ENCODE measurements around the gene SPAG9.
A peak's percentile ranks its signal among the peaks of the same experiment; 100 is the strongest.

Gene SPAG9

GRCh38 chr17:51120739-51121619 lies at the start of gene SPAG9:
TSS of gene SPAG9 (minus strand) at chr17:51120868. CDS start at chr17:51120656, 212 bp downstream.
- DNase-seq (ENCODE audit: low spot score in 2 of 2) (peak; percentile 91 to 96), ATAC-seq (peak; percentile 83)
- Mint-ChIP-seq H3K9me3 (no peaks in the 10 kb centered on the region), H3K4me3 (peak within 1 kb of the TSS; percentile 91), H3K4me1 (peaks cover 51% of the 10 kb centered on the region), H3K36me3 (peaks cover 27% of the 10 kb centered on the region), H3K27ac (peak within 1 kb of the TSS; percentile 97)

- DNase-seq (ENCODE audit: low spot score in 2 of 2) (no peak), ATAC-seq (no peak)
- H3K27ac Mint-ChIP-seq = peak overlapping the region; percentile 82
- H3K36me3 Mint-ChIP-seq = peaks cover 93% of the 10 kb centered on the region
- H3K4me1 Mint-ChIP-seq = peaks cover 38% of the 10 kb centered on the region
- H3K4me3 Mint-ChIP-seq = no peak overlapping the region
- no peaks in the 10 kb centered on the region for H3K9me3 Mint-ChIP-seq
These were observed 48.7 kb upstream of the SPAG9 start for GRCh38 chr17:51169340-51169739.

- Mint-ChIP-seq H3K27ac (peak overlapping the region; percentile 96), H3K4me1 (peaks cover 38% of the 10 kb centered on the region), H3K4me3 (peak overlapping the region; percentile 87), H3K36me3 (peaks cover 96% of the 10 kb centered on the region), H3K9me3 (no peaks in the 10 kb centered on the region)
- ATAC-seq = peak; percentile 74
- DNase-seq (ENCODE audit: low spot score in 2 of 2) = peak; percentile 74 to 89
These were observed 46.6 kb upstream of the SPAG9 start for GRCh38 chr17:51166987-51167931.

GRCh38 chr17:51166198-51166986 lies 45.7 kb upstream of the SPAG9 start, which contains the start of gene NME2:
TSS of gene NME2 (plus strand) at chr17:51166411. CDS start at chr17:51166831, 420 bp downstream.
- DNase-seq (ENCODE audit: low spot score in 2 of 2) = peak; percentile 69 to 92
- Mint-ChIP-seq H3K9me3 (no peaks in the 10 kb centered on the region), H3K27ac (peak within 1 kb of the TSS; percentile 96), H3K4me1 (peaks cover 38% of the 10 kb centered on the region), H3K4me3 (peak within 1 kb of the TSS; percentile 87), H3K36me3 (peaks cover 96% of the 10 kb centered on the region)
- peak; percentile 89 for ATAC-seq

GRCh38 chr17:51165680-51166197 lies 45.1 kb upstream of the SPAG9 start:
- ATAC-seq (peak; percentile 46), DNase-seq (ENCODE audit: low spot score in 2 of 2) (no peak)
- peak overlapping the region; percentile 96 for H3K27ac Mint-ChIP-seq
- H3K36me3 Mint-ChIP-seq = peaks cover 96% of the 10 kb centered on the region
- H3K9me3 Mint-ChIP-seq = no peaks in the 10 kb centered on the region
- peaks cover 38% of the 10 kb centered on the region for H3K4me1 Mint-ChIP-seq
- H3K4me3 Mint-ChIP-seq = peak overlapping the region; percentile 87

GRCh38 chr17:51164911-51165679 lies 44.4 kb upstream of the SPAG9 start:
- peak in 1 of 2 donors; percentile 60 for DNase-seq (ENCODE audit: low spot score in 2 of 2)
- H3K27ac Mint-ChIP-seq = peak overlapping the region; percentile 96
- ATAC-seq = no peak
- H3K4me3 Mint-ChIP-seq = peak overlapping the region; percentile 87
- H3K36me3 Mint-ChIP-seq = peaks cover 96% of the 10 kb centered on the region
- no peaks in the 10 kb centered on the region for H3K9me3 Mint-ChIP-seq
- peaks cover 38% of the 10 kb centered on the region for H3K4me1 Mint-ChIP-seq

GRCh38 chr17:51161541-51161940 lies 40.9 kb upstream of the SPAG9 start:
- Mint-ChIP-seq H3K4me3 (no peak overlapping the region), H3K9me3 (no peaks in the 10 kb centered on the region), H3K27ac (no peak overlapping the region), H3K4me1 (peaks cover 20% of the 10 kb centered on the region), H3K36me3 (peaks cover 97% of the 10 kb centered on the region)
- ATAC-seq (no peak), DNase-seq (ENCODE audit: low spot score in 2 of 2) (no peak)

GRCh38 chr17:51159604-51160003 lies 38.9 kb upstream of the SPAG9 start:
- no peak for ATAC-seq
- no peak for DNase-seq (ENCODE audit: low spot score in 2 of 2)
- no peak overlapping the region for H3K27ac Mint-ChIP-seq
- peaks cover 6% of the 10 kb centered on the region for H3K4me1 Mint-ChIP-seq
- H3K4me3 Mint-ChIP-seq = no peak overlapping the region
- no peaks in the 10 kb centered on the region for H3K9me3 Mint-ChIP-seq
- peaks cover 100% of the 10 kb centered on the region for H3K36me3 Mint-ChIP-seq

GRCh38 chr17:51155416-51155815 lies 34.7 kb upstream of the SPAG9 start:
- H3K4me1 Mint-ChIP-seq = peaks cover 6% of the 10 kb centered on the region
- peaks cover 60% of the 10 kb centered on the region for H3K36me3 Mint-ChIP-seq
- H3K4me3 Mint-ChIP-seq = no peak overlapping the region

GRCh38 chr17:51154176-51154575 lies 33.5 kb upstream of the SPAG9 start:
- Mint-ChIP-seq H3K27ac (no peak overlapping the region), H3K36me3 (peaks cover 47% of the 10 kb centered on the region), H3K9me3 (no peaks in the 10 kb centered on the region), H3K4me3 (no peak overlapping the region), H3K4me1 (peaks cover 6% of the 10 kb centered on the region)
- no peak for ATAC-seq
- DNase-seq (ENCODE audit: low spot score in 2 of 2) = peak in 1 of 2 donors; percentile 56

More at GRCh38 chr17:51155416-51155815, 34.7 kb upstream of the SPAG9 start:
- peak overlapping the region; percentile 43 for H3K27ac Mint-ChIP-seq
- no peaks in the 10 kb centered on the region for H3K9me3 Mint-ChIP-seq
- no peak for ATAC-seq
- no peak for DNase-seq (ENCODE audit: low spot score in 2 of 2)

GRCh38 chr17:51153210-51154072 lies 32.8 kb upstream of the SPAG9 start, which contains the start of gene NME1:
TSS of gene NME1 (plus strand) at chr17:51153559. CDS start at chr17:51155655, 2,096 bp downstream.
- peaks cover 6% of the 10 kb centered on the region for H3K4me1 Mint-ChIP-seq
- no peak within 1 kb of the TSS for H3K27ac Mint-ChIP-seq
- DNase-seq (ENCODE audit: low spot score in 2 of 2) (peak; percentile 100), ATAC-seq (peak; percentile 94)
- H3K9me3 Mint-ChIP-seq = no peaks in the 10 kb centered on the region
- H3K36me3 Mint-ChIP-seq = peaks cover 40% of the 10 kb centered on the region
- no peak within 1 kb of the TSS for H3K4me3 Mint-ChIP-seq

- H3K36me3 Mint-ChIP-seq = peaks cover 34% of the 10 kb centered on the region
- ATAC-seq (no peak), DNase-seq (ENCODE audit: low spot score in 2 of 2) (no peak)
- no peak overlapping the region for H3K4me3 Mint-ChIP-seq
- H3K9me3 Mint-ChIP-seq = no peaks in the 10 kb centered on the region
- H3K4me1 Mint-ChIP-seq = peaks cover 8% of the 10 kb centered on the region
- H3K27ac Mint-ChIP-seq = no peak overlapping the region
These were observed 32.1 kb upstream of the SPAG9 start for GRCh38 chr17:51152766-51153209.

- ATAC-seq (no peak), DNase-seq (ENCODE audit: low spot score in 2 of 2) (no peak)
- no peak overlapping the region for H3K27ac Mint-ChIP-seq
- peaks cover 21% of the 10 kb centered on the region for H3K4me1 Mint-ChIP-seq
- H3K9me3 Mint-ChIP-seq = no peaks in the 10 kb centered on the region
- H3K4me3 Mint-ChIP-seq = no peak overlapping the region
- H3K36me3 Mint-ChIP-seq = peaks cover 20% of the 10 kb centered on the region
These were observed 30.3 kb upstream of the SPAG9 start for GRCh38 chr17:51150932-51151331.
